Tibial artery (tissue), 4 donors: ENCODE data around the gene LTBR.
A peak's percentile ranks its signal among the peaks of the same experiment; 100 is the strongest.

Experiments used
- DNase-seq, 2 donors: peaks; one replicate each; pipeline ENCODE4 v3.0.0-alpha.2; 2019
- H3K27ac ChIP-seq, 2 donors: fragments of 200-600 bp; sonication (generic) in 1 of 2; 1 replicate in 1 of 2; 2 replicates in 1 of 2; pipeline ENCODE4 v1.5.1; 2018 to 2019; ENCODE audit warnings: mild to moderate bottlenecking in 1 of 2
- H3K27me3 ChIP-seq, 2 donors: fragments of 200-600 bp; sonication (generic) in 1 of 2; one replicate each; pipeline versions ENCODE4 v1.5.1 to v1.6.0; 2016 to 2019
- H3K36me3 ChIP-seq, 3 donors: fragments of 200-600 bp; sonication (generic) in 2 of 3; one replicate each; pipeline ENCODE4 v1.5.1; 2016 to 2019; ENCODE audit warnings: mild to moderate bottlenecking in 2 of 3
- H3K4me1 ChIP-seq, 4 donors: fragments of 200-600 bp; sonication (generic) in 2 of 4; 1 replicate in 3 of 4; 2 replicates in 1 of 4; pipeline ENCODE4 v1.5.1; 2016 to 2019
- H3K4me3 ChIP-seq, 2 donors: fragments of 200-600 bp; sonication (generic) in 1 of 2; 1 replicate in 1 of 2; 2 replicates in 1 of 2; pipeline ENCODE4 v1.5.1; 2018 to 2019; ENCODE audit warnings: mild to moderate bottlenecking in 2 of 2
- H3K9me3 ChIP-seq, 3 donors: fragments of 200-600 bp; sonication (generic) in 1 of 3; one replicate each; pipeline ENCODE4 v1.5.1; 2016 to 2019
- intact Hi-C: fragments of 100-400 bp; cut with DNase I; formaldehyde crosslinking; loops from one replicate; pipeline ENCODE4 v1.15.0; 2023; ENCODE audit warnings: low total_unique reads
- TF ChIP-seq, protein P1 (sequence below), 2 experiments: fragments of 200-600 bp in 1 of 2; fragments of 450-650 bp in 1 of 2; IDR thresholded peaks; one replicate each; pipeline ENCODE4 v1.5.1; 2017 to 2019; ENCODE audit warnings: antibody characterized with exemption in 2 of 2, mild to moderate bottlenecking in 1 of 2, moderate library complexity in 1 of 2

Gene LTBR

DNA sequence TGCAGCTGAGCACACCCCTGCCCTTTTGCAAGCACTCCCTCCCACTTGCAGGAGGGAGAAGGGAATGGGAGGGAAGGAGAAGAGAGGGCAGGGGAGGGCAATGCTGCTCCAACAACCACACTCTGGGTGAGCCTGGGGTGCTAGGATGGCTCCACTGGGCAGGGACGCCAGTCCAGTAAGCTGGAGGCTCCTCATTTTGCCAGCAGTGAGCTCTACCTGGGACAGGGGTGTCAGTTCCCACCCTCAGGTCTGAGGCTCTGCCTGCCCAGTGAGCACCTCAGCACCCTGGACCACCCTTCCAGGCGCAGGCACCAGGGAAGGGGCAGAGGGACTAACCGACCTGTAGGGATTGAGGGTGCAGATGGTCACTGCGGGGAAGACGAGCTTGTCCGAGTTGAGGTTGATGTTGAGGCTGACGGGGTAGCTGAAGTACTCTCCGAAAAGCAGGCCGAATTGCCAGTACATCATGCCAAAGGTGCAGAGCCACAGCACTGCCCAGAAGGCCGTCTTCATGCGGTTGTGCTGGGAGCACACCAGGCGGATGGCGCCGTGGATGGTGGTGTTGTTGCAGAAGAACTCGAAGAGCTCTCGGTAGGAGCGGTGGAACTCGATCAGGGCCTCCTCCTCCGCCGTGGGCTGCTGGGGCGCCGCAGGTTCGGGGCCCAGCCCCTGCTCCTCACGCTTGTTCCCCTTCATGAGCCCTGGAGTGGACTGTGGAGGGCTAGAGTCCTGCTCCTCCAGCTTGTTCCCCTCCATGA, 9.8 kb upstream of the LTBR start:
- Histone ChIP-seq H3K36me3 (no peaks in the 10 kb centered on the region), H3K9me3 (no peaks in the 10 kb centered on the region), H3K27me3 (no peaks in the 10 kb centered on the region), H3K4me1 (peaks cover 0 to 45% (median 34%) of the 10 kb centered on the region in 4 donors), H3K4me3 (no peak overlapping the region), H3K27ac (no peak overlapping the region)
- TF ChIP-seq, protein P1, sequence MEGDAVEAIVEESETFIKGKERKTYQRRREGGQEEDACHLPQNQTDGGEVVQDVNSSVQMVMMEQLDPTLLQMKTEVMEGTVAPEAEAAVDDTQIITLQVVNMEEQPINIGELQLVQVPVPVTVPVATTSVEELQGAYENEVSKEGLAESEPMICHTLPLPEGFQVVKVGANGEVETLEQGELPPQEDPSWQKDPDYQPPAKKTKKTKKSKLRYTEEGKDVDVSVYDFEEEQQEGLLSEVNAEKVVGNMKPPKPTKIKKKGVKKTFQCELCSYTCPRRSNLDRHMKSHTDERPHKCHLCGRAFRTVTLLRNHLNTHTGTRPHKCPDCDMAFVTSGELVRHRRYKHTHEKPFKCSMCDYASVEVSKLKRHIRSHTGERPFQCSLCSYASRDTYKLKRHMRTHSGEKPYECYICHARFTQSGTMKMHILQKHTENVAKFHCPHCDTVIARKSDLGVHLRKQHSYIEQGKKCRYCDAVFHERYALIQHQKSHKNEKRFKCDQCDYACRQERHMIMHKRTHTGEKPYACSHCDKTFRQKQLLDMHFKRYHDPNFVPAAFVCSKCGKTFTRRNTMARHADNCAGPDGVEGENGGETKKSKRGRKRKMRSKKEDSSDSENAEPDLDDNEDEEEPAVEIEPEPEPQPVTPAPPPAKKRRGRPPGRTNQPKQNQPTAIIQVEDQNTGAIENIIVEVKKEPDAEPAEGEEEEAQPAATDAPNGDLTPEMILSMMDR (IDR thresholded peaks at IDR 0.05): no peak
- DNase-seq: peak in 1 of 2 donors; percentile 18
- intact Hi-C loops: no loop called here

DNA sequence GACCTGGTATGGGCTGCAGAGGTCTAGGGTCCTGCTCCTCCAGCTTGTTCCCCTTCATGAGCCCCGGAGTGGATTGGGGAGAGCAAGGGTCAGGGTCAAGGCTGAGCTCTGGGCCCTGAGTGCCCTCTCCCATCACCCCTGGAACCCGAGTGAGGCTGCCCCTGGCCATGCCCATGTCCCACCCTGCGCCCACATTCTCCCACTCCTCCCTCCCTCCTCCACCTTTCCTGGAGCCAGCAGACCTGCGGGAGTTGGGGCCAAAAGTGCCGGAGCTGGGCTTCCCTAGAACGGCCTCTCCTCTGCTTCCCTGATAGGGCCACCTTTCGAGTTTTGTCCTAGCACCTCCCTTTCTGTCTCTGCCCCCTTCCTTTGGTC, 9.2 kb upstream of the LTBR start:
- Histone ChIP-seq H3K36me3 (no peaks in the 10 kb centered on the region), H3K27me3 (no peaks in the 10 kb centered on the region), H3K4me1 (peaks cover 0 to 44% (median 34%) of the 10 kb centered on the region in 4 donors), H3K27ac (peak overlapping the region; percentile 49 to 69), H3K4me3 (no peak overlapping the region), H3K9me3 (no peaks in the 10 kb centered on the region)
- TF ChIP-seq, protein P1 (IDR thresholded peaks at IDR 0.05): no peak
- DNase-seq: no peak
- intact Hi-C loops: no loop called here

DNA sequence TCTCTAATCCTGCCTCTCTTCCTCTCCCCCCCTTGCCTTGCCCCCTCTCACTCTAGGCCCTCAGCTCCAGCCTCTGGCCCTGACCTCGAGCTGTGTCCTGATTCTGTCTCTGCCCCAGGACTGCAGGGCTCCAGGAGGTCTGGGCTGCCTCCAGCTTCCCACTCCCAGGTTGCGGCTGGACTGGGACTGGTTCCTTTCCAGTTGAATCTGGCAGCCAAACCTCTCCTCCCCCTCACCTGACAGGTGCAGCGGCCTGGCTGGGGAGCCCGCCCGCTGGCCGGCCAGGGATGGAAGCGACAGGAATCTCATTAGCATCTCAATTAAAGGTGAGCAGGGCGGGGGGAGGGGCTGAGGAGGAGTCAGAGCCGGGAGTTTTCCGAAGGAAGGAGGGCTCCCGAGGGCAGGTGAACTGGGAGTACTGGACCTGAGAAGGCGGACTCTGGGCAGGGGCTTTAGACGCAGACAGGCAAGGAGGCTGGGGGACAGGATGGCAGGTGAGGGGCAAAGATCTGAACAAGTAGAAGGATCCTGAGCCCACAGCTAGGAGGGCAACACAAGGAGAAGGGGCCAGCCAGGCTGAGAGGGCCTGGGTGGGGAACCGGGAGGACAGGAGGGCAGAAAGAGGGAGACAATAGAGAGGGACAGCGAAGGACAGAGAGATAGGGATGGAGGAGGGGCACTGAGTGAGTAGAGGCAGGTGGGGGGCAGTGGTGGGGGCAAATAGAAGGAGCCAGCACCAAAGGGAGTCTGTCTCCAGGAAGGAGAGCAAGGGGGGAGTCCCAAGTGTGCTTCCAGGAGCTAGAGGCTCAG, 8.5 kb upstream of the LTBR start, which contains the start of gene SCNN1A:
Gene SCNN1A (minus strand): TSS at position 295 of the 810 bp plus-strand sequence. CDS start 780 bp downstream, outside the sequence.
- Histone ChIP-seq H3K4me1 (peaks cover 0 to 51% (median 34%) of the 10 kb centered on the region in 4 donors), H3K9me3 (no peaks in the 10 kb centered on the region), H3K27me3 (no peaks in the 10 kb centered on the region), H3K4me3 (no peak within 1 kb of the TSS), H3K27ac (peak within 1 kb of the TSS; percentile 49 to 69), H3K36me3 (no peaks in the 10 kb centered on the region)
- peak; percentile 14 to 65 for DNase-seq
- TF ChIP-seq, protein P1 (IDR thresholded peaks at IDR 0.05): no peak
- intact Hi-C loops: no loop called here

DNA sequence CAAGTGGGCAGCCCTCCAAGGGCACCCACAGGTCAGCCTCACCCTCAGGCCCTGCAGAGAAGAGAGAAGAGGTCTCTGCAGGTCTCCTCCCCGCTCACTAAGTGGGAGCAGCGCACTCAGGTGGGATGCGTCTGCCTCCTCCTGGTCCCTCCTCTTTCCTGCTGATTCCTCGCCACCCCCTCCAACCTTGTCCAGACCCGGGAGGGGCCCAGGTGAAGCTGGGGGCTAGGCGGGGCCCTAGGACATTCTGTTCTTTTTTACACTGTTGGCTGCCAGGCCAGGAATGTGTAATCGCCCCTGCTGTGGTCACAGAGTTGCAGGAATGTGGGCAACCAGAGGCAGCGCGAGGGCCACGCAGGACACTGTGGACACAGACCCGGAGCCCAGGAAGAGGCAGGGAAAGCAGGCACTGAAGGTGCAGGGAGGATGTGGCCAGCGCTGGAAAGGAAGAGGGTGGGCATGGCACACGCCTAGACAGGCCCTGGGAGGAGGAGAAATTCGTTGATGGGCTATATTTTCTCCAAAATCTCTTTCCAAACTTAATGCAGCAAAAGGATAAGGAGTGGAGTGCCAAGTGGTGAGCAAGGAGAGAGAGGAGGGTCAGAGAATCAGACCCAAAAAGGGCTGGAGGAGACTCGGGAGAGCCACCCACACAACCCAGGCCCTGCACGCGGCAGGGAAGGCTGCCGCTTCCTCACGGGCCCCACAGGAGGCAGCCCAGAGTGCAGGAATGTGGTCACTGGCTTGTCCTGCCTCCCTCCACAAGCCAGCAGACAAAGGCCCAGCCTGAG, 7.7 kb upstream of the LTBR start:
- intact Hi-C loops: no loop called here
- H3K4me3 ChIP-seq: no peak overlapping the region
- peak; percentile 70 to 79 for DNase-seq
- H3K36me3 ChIP-seq: no peaks in the 10 kb centered on the region
- H3K4me1 ChIP-seq: peaks cover 0 to 55% (median 31%) of the 10 kb centered on the region in 4 donors
- TF ChIP-seq, protein P1 (IDR thresholded peaks at IDR 0.05): peak; percentile 25 to 46
- no peaks in the 10 kb centered on the region for H3K27me3 ChIP-seq
- H3K27ac ChIP-seq: peak overlapping the region; percentile 49 to 69
- no peaks in the 10 kb centered on the region for H3K9me3 ChIP-seq
